ENCODE results near the gene ITGAV. TPM values are rescaled to one million over a fixed set of nuclear protein-coding genes. Genes with fewer than 3 reads are reported as not detected.

The ITGAV gene
- total RNA-seq, 1 donor from 2014 or later = 65.6 TPM

DNA sequence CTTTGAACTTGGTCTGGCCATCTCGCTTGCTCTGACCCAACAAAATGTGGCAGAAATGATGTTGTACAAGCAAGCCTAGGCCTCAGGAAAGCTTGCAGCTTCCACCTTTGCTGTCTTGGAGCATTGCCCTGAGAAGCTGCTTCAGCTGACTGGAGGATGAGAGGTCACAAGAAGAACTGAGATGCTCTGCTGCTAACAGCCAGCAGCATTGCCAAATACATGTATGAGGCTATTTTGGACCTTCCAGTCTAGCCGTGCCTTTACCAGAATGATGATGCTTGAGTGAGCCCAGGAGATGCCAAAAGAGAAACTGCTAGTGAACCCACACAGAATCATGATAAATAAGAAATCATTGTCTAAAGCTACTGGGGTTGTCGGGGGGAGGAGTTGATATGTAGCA is 13.2 kb upstream of the ITGAV start:
- TF ChIP-seq, protein P1, sequence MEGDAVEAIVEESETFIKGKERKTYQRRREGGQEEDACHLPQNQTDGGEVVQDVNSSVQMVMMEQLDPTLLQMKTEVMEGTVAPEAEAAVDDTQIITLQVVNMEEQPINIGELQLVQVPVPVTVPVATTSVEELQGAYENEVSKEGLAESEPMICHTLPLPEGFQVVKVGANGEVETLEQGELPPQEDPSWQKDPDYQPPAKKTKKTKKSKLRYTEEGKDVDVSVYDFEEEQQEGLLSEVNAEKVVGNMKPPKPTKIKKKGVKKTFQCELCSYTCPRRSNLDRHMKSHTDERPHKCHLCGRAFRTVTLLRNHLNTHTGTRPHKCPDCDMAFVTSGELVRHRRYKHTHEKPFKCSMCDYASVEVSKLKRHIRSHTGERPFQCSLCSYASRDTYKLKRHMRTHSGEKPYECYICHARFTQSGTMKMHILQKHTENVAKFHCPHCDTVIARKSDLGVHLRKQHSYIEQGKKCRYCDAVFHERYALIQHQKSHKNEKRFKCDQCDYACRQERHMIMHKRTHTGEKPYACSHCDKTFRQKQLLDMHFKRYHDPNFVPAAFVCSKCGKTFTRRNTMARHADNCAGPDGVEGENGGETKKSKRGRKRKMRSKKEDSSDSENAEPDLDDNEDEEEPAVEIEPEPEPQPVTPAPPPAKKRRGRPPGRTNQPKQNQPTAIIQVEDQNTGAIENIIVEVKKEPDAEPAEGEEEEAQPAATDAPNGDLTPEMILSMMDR (conservative IDR thresholded peaks at IDR 0.05) = no peak
- no peaks in the 10 kb centered on the region for H3K36me3 Mint-ChIP-seq
- H3K27me3 Mint-ChIP-seq = no peaks in the 10 kb centered on the region
- H3K9me3 Mint-ChIP-seq = no peaks in the 10 kb centered on the region
- no peak overlapping the region for H3K4me3 Mint-ChIP-seq
- peaks cover 17% of the 10 kb centered on the region for H3K4me1 Mint-ChIP-seq (ENCODE audit: unreplicated experiment)
- no peak for DNase-seq (ENCODE audit: extremely low spot score, unreplicated experiment)
- H3K27ac Mint-ChIP-seq = no peak overlapping the region

DNA sequence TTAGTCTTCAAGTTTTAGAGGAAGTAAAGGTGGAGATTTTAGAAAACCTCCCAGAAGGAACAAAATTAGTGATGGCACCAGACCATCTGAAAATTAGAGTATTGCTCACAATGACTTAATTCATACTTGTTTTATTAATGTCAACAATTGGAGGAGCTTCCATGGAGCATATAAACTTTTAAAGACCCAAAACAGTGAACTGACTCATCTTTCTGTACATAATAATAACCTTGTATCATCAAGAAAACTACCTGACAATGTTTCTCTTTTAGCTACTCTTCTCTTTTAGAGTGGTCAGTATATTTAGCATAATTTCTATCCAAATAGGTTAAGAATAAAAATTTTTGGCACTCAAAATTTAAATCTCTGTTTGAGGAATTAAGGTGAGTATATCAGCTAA is 7.2 kb upstream of the ITGAV start:
- Mint-ChIP-seq H3K4me1 (ENCODE audit: unreplicated experiment) (no peaks in the 10 kb centered on the region), H3K4me3 (no peak overlapping the region), H3K36me3 (no peaks in the 10 kb centered on the region), H3K27ac (no peak overlapping the region), H3K27me3 (no peaks in the 10 kb centered on the region), H3K9me3 (no peaks in the 10 kb centered on the region)
- TF ChIP-seq, protein P1 (conservative IDR thresholded peaks at IDR 0.05) = no peak
- DNase-seq (ENCODE audit: extremely low spot score, unreplicated experiment) = no peak

DNA sequence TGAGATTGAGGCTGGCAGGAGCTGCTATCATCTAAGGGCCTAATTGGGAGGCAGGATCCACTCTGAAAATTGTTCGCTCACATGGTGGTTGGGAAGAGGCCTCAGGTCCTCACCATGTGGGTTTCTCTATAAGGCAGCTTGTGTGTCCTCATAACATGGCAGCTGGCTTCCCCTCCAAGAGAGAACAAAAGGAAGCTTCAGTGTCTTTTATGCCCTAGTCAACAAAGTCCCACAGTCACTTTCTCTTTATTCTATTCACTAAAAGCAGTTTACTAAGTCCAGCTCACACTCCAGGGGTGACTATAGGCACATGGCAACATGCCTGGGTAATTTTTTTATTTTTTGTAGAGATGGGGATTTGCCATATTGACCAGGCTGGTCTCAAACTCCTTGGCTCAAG is 5.8 kb upstream of the ITGAV start:
- H3K27me3 Mint-ChIP-seq = no peaks in the 10 kb centered on the region
- peaks cover 3% of the 10 kb centered on the region for H3K4me1 Mint-ChIP-seq (ENCODE audit: unreplicated experiment)
- H3K9me3 Mint-ChIP-seq = no peaks in the 10 kb centered on the region
- H3K36me3 Mint-ChIP-seq = no peaks in the 10 kb centered on the region
- no peak for DNase-seq (ENCODE audit: extremely low spot score, unreplicated experiment)
- H3K27ac Mint-ChIP-seq = no peak overlapping the region
- H3K4me3 Mint-ChIP-seq = no peak overlapping the region
- TF ChIP-seq, protein P1 (conservative IDR thresholded peaks at IDR 0.05) = no peak

DNA sequence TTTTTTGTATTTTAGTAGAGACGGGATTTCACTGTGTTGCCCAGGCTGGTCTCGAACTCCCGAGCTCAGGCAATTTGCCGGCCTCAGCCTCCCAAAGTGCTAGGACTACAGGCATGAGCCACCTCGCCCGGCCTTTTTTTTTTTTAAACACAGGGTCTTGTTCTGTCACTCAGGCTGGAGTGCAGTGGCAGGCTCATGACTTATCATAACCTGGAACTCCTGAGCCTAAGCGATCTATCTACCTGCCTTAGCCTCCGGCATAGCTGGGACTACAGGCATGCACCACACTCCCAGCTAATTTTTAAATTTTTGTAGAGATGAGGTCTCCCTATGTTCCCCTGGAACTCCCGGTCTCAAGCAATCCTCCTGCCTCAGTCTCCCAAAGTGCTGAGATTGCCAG is 1.4 kb upstream of the ITGAV start:
- no peaks in the 10 kb centered on the region for H3K36me3 Mint-ChIP-seq
- peaks cover 18% of the 10 kb centered on the region for H3K4me1 Mint-ChIP-seq (ENCODE audit: unreplicated experiment)
- TF ChIP-seq, protein P1 (conservative IDR thresholded peaks at IDR 0.05) = no peak
- DNase-seq (ENCODE audit: extremely low spot score, unreplicated experiment) = no peak
- H3K4me3 Mint-ChIP-seq = no peak overlapping the region
- H3K27ac Mint-ChIP-seq = peak overlapping the region; percentile 93
- no peaks in the 10 kb centered on the region for H3K9me3 Mint-ChIP-seq
- no peaks in the 10 kb centered on the region for H3K27me3 Mint-ChIP-seq

DNA sequence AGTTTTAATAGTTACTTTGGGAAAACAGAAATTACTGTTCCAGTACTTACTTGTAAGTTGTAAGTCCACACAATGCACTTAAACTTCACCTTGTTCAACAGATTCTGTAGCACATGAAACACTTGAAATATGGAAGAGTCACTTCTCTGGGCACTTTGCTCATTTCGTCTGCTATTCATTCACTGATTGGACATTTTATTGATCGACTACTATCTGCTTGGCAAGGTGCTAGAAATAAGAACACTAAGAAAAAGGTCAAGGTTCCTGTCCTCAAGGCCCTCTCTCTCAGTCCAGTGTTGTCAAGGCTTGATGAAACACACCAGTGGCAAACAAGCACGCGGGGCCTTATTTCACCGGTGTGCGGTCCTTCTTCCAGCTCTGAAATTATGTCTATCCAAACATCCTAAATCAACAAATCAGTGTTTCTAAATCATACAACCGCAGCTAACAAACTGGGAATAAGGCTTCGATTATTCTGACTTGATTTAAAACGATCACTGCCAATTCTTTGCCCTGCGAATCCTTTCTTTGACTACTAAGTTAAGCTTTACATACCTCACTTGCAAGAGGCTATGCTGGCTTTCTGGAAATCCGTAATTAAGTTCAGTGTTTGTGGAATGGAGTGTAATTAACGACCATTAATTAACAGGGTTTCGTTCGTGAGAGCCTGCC is 780 bp upstream of the ITGAV start:
- H3K36me3 Mint-ChIP-seq = no peaks in the 10 kb centered on the region
- H3K4me1 Mint-ChIP-seq (ENCODE audit: unreplicated experiment) = peaks cover 20% of the 10 kb centered on the region
- H3K27me3 Mint-ChIP-seq = no peaks in the 10 kb centered on the region
- TF ChIP-seq, protein P1 (conservative IDR thresholded peaks at IDR 0.05) = no peak
- H3K9me3 Mint-ChIP-seq = no peaks in the 10 kb centered on the region
- DNase-seq (ENCODE audit: extremely low spot score, unreplicated experiment) = no peak
- H3K27ac Mint-ChIP-seq = peak overlapping the region; percentile 93
- H3K4me3 Mint-ChIP-seq = peak overlapping the region; percentile 94
